A673 (cell line): ENCODE data around the gene UGT1A7. TPM values are rescaled to one million over a fixed set of nuclear protein-coding genes. Genes with fewer than 3 reads are reported as not detected.
"Not testable (repeated sequence)": the region's sequence is repeated elsewhere in the genome, so short reads cannot be mapped to it uniquely, and the experiment has no call there.

Experiments
- BruUV-seq: library from RNA; stranded (reverse); fragments of 400-500 nt; replicated peaks from 2 replicates; lab custom pipeline; 2021; lab: Mats Ljungman, UMichigan
- CTCF ChIA-PET: fragments of 300-600 bp; sonication (Branson Sonifier 250); formaldehyde crosslinking; loops from one replicate; lab custom pipeline; 2022; ENCODE audit warnings: antibody characterized with exemption; lab: Charles Lee
- POLR2A ChIA-PET: fragments of 300-600 bp; sonication (Branson Sonifier 250); formaldehyde crosslinking; loops from one replicate; lab custom pipeline; 2022; ENCODE audit warnings: antibody characterized with exemption; ENCODE audit not compliant: low non-redundant PET; lab: Charles Lee
- DNase-seq: peaks from one replicate; pipeline ENCODE4 v3.0.0-alpha.2; 2015; ENCODE audit warnings: low spot score
- H3K27ac ChIP-seq: fragments of 200-600 bp; sonication (generic); 2 replicates; pipeline ENCODE4 v1.5.1; 2016; ENCODE audit warnings: mixed run types, low read depth, mild to moderate bottlenecking, mixed read lengths, antibody characterized with exemption, low read length; ENCODE audit not compliant: poor library complexity, severe bottlenecking
- H3K27me3 ChIP-seq: fragments of 200-600 bp; sonication (generic); replicated peaks from 2 replicates; pipeline ENCODE4 v1.6.1; 2017; ENCODE audit warnings: mixed run types, low read depth, mild to moderate bottlenecking, mixed read lengths, antibody characterized with exemption, low read length; ENCODE audit not compliant: insufficient read depth, poor library complexity
- H3K36me3 ChIP-seq: fragments of 200-600 bp; sonication (generic); 2 replicates; pipeline ENCODE4 v1.6.1; 2016; ENCODE audit warnings: mixed run types, mild to moderate bottlenecking, mixed read lengths, antibody characterized with exemption, low read length; ENCODE audit not compliant: insufficient read depth, poor library complexity, severe bottlenecking
- H3K4me1 ChIP-seq: fragments of 200-600 bp; sonication (generic); 2 replicates; pipeline ENCODE4 v1.6.1; 2017; ENCODE audit warnings: mixed run types, mild to moderate bottlenecking, mixed read lengths, antibody characterized with exemption, low read length; ENCODE audit not compliant: insufficient read depth, poor library complexity, severe bottlenecking
- H3K4me3 ChIP-seq: fragments of 200-600 bp; sonication (generic); 2 replicates; pipeline ENCODE4 v1.5.1; 2016; ENCODE audit warnings: low read depth, mixed run types, mild to moderate bottlenecking, mixed read lengths, low read length; ENCODE audit not compliant: poor library complexity, severe bottlenecking
- H3K9me3 ChIP-seq: fragments of 200-600 bp; sonication (generic); 2 replicates; pipeline ENCODE4 v1.6.1; 2016; ENCODE audit warnings: mixed run types, low read depth, mild to moderate bottlenecking, mixed read lengths, antibody characterized with exemption, low read length; ENCODE audit not compliant: poor library complexity, severe bottlenecking
- EZH2 ChIP-seq: fragments of 200-600 bp; sonication (generic); IDR thresholded peaks from 2 replicates; pipeline ENCODE4 v1.6.1; 2017; ENCODE audit warnings: borderline replicate concordance, low read depth, mild to moderate bottlenecking, mixed read lengths, antibody characterized with exemption, low read length; ENCODE audit not compliant: poor library complexity, severe bottlenecking
- intact Hi-C: fragments of 100-400 bp; cut with micrococcal nuclease; formaldehyde crosslinking; loops from one replicate; pipeline ENCODE4 v1.10.0; 2022; ENCODE audit not compliant: unreplicated experiment
- total RNA-seq: library from RNA; stranded (reverse); gene quantifications from 2 replicates; pipeline ENCODE4 v1.2.3, GENCODE V29; 2021
- TF ChIP-seq, protein P1 (sequence below): fragments of 300-800, 200-600 bp; sonication (generic); conservative IDR thresholded peaks from 2 replicates; pipeline ENCODE4 v1.5.1; 2017; ENCODE audit warnings: low read depth, mild to moderate bottlenecking, antibody characterized with exemption, low read length, moderate library complexity, mixed read lengths

UGT1A7 gene
- total RNA-seq, 1 experiment from 2014 or later: not detected

DNA sequence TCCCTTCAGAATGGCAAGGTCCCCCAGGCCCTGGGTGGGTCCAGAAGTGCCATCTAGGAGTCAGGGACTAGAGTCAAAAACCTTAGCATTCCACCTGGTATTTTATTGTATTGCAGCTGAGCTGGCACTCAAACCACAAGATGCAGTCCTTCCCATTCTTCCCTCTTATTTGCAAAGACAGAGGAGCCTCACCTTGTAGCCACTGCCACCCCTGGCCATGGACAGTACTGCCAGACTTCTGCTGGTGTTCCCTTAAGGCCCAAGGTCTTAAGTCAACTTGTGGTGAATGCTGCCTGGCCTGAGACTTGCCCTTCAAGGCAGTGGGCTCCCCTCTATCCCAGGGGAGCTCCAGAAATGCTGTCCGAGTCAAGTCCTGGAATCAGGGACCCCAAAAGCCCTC is 38.6 kb upstream of the UGT1A7 start:
- Histone ChIP-seq H3K27me3 (no peaks in the 10 kb centered on the region), H3K36me3 (no peaks in the 10 kb centered on the region), H3K4me1 (no peaks in the 10 kb centered on the region), H3K4me3 (no peak overlapping the region), H3K27ac (no peak overlapping the region), H3K9me3 (no peaks in the 10 kb centered on the region)
- no peak for DNase-seq
- ChIA-PET CTCF (no interaction called here), POLR2A (no interaction called here)
- no TSS peak for BruUV-seq
- intact Hi-C loops: no loop called here
- TF ChIP-seq, protein P1, sequence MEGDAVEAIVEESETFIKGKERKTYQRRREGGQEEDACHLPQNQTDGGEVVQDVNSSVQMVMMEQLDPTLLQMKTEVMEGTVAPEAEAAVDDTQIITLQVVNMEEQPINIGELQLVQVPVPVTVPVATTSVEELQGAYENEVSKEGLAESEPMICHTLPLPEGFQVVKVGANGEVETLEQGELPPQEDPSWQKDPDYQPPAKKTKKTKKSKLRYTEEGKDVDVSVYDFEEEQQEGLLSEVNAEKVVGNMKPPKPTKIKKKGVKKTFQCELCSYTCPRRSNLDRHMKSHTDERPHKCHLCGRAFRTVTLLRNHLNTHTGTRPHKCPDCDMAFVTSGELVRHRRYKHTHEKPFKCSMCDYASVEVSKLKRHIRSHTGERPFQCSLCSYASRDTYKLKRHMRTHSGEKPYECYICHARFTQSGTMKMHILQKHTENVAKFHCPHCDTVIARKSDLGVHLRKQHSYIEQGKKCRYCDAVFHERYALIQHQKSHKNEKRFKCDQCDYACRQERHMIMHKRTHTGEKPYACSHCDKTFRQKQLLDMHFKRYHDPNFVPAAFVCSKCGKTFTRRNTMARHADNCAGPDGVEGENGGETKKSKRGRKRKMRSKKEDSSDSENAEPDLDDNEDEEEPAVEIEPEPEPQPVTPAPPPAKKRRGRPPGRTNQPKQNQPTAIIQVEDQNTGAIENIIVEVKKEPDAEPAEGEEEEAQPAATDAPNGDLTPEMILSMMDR: no peak
- TF ChIP-seq EZH2: no peak

DNA sequence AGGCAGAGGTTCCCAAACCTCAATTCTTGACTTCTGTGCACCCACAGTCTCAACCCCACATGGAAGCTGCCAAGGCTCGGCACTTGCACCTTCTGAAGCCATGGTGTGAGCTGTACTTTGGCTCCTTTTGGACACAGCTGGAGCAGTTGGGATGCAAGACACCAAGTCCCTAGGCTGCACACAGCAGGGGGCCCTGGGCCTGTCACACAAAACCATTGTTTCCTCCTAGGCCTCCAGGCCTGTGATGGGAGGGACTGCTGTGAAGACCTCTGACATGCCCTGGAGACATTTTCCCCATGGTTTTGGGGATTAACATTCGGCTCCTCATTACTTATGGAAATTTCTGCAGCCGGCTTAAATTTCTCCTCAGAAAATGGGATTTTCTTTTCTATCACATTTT is 35.7 kb upstream of the UGT1A7 start:
- H3K27ac ChIP-seq, H3K36me3 ChIP-seq, POLR2A ChIA-PET, H3K4me1 ChIP-seq, CTCF ChIA-PET, H3K4me3 ChIP-seq, H3K27me3 ChIP-seq, H3K9me3 ChIP-seq, BruUV-seq, intact Hi-C loops: not testable (repeated sequence)
- DNase-seq: peak; percentile 15

DNA sequence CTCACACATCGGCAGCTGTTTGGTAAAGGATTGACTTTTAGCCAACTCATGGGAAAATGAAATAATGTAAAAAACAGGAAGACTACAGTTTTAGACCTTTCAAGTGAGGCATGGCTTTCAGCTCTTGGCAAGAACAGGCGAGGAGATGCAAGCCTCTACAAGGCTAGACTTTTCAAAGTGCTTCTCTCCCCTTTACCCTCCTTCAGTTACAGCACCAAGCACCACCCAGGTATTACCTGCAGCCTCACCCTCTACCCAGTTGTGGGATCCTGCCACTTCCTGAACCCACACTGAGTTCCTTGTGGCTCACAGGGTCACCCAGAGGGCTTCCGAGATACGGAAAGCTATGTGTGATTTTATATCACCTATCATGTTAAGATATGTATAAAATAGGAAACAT is 30.7 kb upstream of the UGT1A7 start:
- TF ChIP-seq, protein P1: no peak
- TF ChIP-seq EZH2: no peak
- ChIA-PET CTCF (no interaction called here), POLR2A (no interaction called here)
- no peaks in the 10 kb centered on the region for H3K36me3 ChIP-seq
- H3K4me3 ChIP-seq: no peak overlapping the region
- H3K4me1 ChIP-seq: no peaks in the 10 kb centered on the region
- H3K27me3 ChIP-seq: no peaks in the 10 kb centered on the region
- DNase-seq: no peak
- intact Hi-C loops: no loop called here
- H3K9me3 ChIP-seq: no peaks in the 10 kb centered on the region
- no peak overlapping the region for H3K27ac ChIP-seq
- BruUV-seq: no TSS peak

DNA sequence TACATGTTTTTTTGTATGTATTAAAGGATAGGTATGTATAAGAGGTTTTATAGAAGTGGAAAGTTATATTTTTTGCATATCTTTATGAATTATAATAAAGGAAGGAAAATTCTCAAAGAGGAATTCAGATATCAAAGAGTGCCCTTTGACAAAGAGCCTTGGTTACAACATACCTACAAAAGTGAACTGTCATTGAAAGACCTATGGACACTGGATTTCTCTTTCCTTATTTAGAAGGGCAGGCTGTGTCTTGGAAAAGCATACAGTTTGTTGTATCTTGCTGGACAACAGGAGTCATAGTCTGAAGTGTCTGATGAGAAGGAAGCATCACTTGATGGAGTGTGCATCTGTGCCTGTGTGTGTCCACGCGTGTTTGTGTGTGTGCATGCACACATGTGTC is 30.3 kb upstream of the UGT1A7 start:
- H3K36me3 ChIP-seq: no peaks in the 10 kb centered on the region
- H3K4me3 ChIP-seq: no peak overlapping the region
- ChIA-PET CTCF (no interaction called here), POLR2A (no interaction called here)
- H3K27ac ChIP-seq: no peak overlapping the region
- H3K4me1 ChIP-seq: no peaks in the 10 kb centered on the region
- TF ChIP-seq EZH2: no peak
- TF ChIP-seq, protein P1: no peak
- no peaks in the 10 kb centered on the region for H3K9me3 ChIP-seq
- DNase-seq: no peak
- intact Hi-C loops: no loop called here
- no peaks in the 10 kb centered on the region for H3K27me3 ChIP-seq
- no TSS peak for BruUV-seq
